ENCODE measurements around the gene GP9. TPM values are rescaled to one million over a fixed set of nuclear protein-coding genes. Genes with fewer than 3 reads are reported as not detected.

The GP9 gene
- total RNA-seq, result not detected in 2 replicates

DNA sequence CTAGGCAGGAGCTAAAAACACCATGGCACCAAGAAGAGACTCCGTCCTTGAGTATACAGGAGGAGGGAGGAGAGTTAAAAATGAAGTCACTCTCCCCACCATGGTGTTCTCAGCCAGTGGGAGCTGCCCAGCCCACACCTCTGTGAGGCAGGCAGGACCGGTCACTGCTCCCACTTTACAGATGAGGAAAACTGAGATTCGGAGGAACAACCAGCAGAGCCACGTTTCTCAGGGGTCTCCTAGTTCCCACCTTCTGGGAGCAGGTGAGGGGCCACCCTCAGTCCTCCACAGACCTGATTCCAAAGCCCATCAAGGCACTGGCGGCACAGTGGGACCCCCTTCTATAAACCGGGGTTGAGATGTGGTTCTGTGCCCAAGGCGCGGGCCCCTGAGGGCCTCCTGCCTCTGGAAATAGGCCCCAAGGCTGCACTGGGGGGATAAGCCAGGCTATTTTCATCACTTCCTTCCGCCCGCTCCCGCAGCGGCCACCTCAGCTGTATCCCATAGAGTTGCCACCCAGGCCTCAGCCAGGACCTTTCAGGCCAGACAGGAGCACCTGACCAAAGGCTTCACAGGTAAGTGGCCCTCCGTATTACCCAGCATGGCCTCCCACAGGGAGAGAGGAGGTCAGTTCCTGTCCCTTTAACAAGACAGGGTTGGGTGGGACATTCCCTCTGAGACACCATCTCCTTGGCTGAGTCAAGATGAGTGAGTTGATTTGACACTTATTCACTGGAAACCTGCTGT, at the start of gene GP9:
TSS of gene GP9 (plus strand) at position 504 of the 747 bp plus-strand sequence. CDS start 961 bp downstream, outside the sequence.

Other genes starting within 250 kb of the GP9 start
- gene ACAD9, start 181.2 kb upstream of the GP9 start, total RNA-seq, result 27.6 and 39.4 TPM in 2 replicates
- 0.39 and 0.61 TPM in 2 replicates for gene CFAP92, start 66.7 kb upstream of the GP9 start, total RNA-seq
- not detected in 2 replicates for gene EFCC1, start 59.5 kb upstream of the GP9 start, total RNA-seq
- 25.5 and 29.1 TPM in 2 replicates for gene RAB43, start 61.0 kb downstream of the GP9 start, total RNA-seq
- gene ISY1, start 100.3 kb downstream of the GP9 start, total RNA-seq, result 14.4 and 23.6 TPM in 2 replicates
- 275 and 331 TPM in 2 replicates for gene CNBP, start 123.1 kb downstream of the GP9 start, total RNA-seq
- gene COPG1, start 188.8 kb downstream of the GP9 start, total RNA-seq, result 143 and 155 TPM in 2 replicates
- gene HMCES, start 218.1 kb downstream of the GP9 start, total RNA-seq, result 45.1 and 50.8 TPM in 2 replicates

Measured in hair follicular keratinocyte (primary cell).